ENCODE measurements around the gene FBXW11. TPM values are rescaled to one million over a fixed set of nuclear protein-coding genes. Genes with fewer than 3 reads are reported as not detected.

The FBXW11 gene
- total and polyA plus RNA-seq, 2 of the 13 experiments (the other 11 are each of a cell fraction or from before 2014, with no cell fraction given): 31.7 to 53.6 TPM

GRCh38 chr5:172006321-172007174 is at the start of gene FBXW11 (continued):
- TF ChIP-seq SNAPC4 (CRISPR knock-in tag; IDR thresholded peaks at IDR 0.05) (peak; percentile 91), ZNF513 (CRISPR knock-in tag; conservative IDR thresholded peaks at IDR 0.05) (0 out of 2 replicates have a peak, but pooled peaks have one; percentile 39), NFIB (CRISPR knock-in tag; IDR thresholded peaks at IDR 0.05; ENCODE audit: borderline replicate concordance) (no peak), ZNF441 (CRISPR knock-in tag; IDR thresholded peaks at IDR 0.05; ENCODE audit: borderline replicate concordance) (peak; percentile 64; the same call in 1 of the 2 replicates), ZNF589 (CRISPR knock-in tag; conservative IDR thresholded peaks at IDR 0.05) (no peak), FOXO1 (CRISPR knock-in tag; IDR thresholded peaks at IDR 0.05) (no peak; the same call in 1 of the 2 replicates), ATRX (CRISPR knock-in tag; IDR thresholded peaks at IDR 0.05; ENCODE audit: borderline replicate concordance) (no peak), ZC3H4 (CRISPR knock-in tag; IDR thresholded peaks at IDR 0.05; ENCODE audit: borderline replicate concordance) (no peak), TRIM24 (CRISPR knock-in tag; IDR thresholded peaks at IDR 0.05) (no peak), ZNF891 (CRISPR knock-in tag; IDR thresholded peaks at IDR 0.05) (peak; percentile 87), ZIK1 (CRISPR knock-in tag; IDR thresholded peaks at IDR 0.05; ENCODE audit: borderline replicate concordance, low read depth) (no peak), NCOR1 (IDR thresholded peaks at IDR 0.05; ENCODE audit: borderline replicate concordance, low read length) (no peak), ZNF407 (CRISPR knock-in tag; IDR thresholded peaks at IDR 0.05; ENCODE audit: not compliant biosample characterization) (no peak)

Measured in HepG2 (cell line).